ENCODE results near the gene C2. TPM values are rescaled to one million over a fixed set of nuclear protein-coding genes. Genes with fewer than 3 reads are reported as not detected.

C2 gene
- total RNA-seq, 1 experiment from 2014 or later, result 0.66 TPM

- TF ChIP-seq, protein P1, sequence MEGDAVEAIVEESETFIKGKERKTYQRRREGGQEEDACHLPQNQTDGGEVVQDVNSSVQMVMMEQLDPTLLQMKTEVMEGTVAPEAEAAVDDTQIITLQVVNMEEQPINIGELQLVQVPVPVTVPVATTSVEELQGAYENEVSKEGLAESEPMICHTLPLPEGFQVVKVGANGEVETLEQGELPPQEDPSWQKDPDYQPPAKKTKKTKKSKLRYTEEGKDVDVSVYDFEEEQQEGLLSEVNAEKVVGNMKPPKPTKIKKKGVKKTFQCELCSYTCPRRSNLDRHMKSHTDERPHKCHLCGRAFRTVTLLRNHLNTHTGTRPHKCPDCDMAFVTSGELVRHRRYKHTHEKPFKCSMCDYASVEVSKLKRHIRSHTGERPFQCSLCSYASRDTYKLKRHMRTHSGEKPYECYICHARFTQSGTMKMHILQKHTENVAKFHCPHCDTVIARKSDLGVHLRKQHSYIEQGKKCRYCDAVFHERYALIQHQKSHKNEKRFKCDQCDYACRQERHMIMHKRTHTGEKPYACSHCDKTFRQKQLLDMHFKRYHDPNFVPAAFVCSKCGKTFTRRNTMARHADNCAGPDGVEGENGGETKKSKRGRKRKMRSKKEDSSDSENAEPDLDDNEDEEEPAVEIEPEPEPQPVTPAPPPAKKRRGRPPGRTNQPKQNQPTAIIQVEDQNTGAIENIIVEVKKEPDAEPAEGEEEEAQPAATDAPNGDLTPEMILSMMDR (conservative IDR thresholded peaks at IDR 0.05), result no peak
- H2BK120ac ChIP-seq (ENCODE audit: low read depth, low read length, poor library complexity, severe bottlenecking), result no peak overlapping the region
- no peak overlapping the region for H4K5ac ChIP-seq (ENCODE audit: insufficient read length, low read depth, low read length)
- H2BK5ac ChIP-seq (ENCODE audit: insufficient read length, low read length), result no peak overlapping the region
- no peaks in the 10 kb centered on the region for H3K4me1 ChIP-seq (ENCODE audit: insufficient read depth, low read length)
- no peaks in the 10 kb centered on the region for H3K23me2 ChIP-seq (ENCODE audit: insufficient read length, low read depth, low read length, poor library complexity, severe bottlenecking)
- WGBS (ENCODE audit: extremely low coverage, insufficient read length, low lambda C conversion rate), result no CpG with 5 or more reads among the region's 8 CpGs
- H3K4me2 ChIP-seq (ENCODE audit: insufficient read depth, insufficient read length, low read length), result no peak overlapping the region
- H2AK5ac ChIP-seq (ENCODE audit: insufficient read length, low read length), result no peak overlapping the region
- H3K14ac ChIP-seq (ENCODE audit: insufficient read depth, low read length), result no peak overlapping the region
- no peaks in the 10 kb centered on the region for H3K79me1 ChIP-seq (ENCODE audit: insufficient read depth, low read depth, low read length, poor library complexity, severe bottlenecking)
- no peak overlapping the region for H3K23ac ChIP-seq (ENCODE audit: insufficient read length, low read depth, low read length)
- no peak overlapping the region for H3T11ph ChIP-seq (ENCODE audit: low read length)
- no peak overlapping the region for H3K27ac Mint-ChIP-seq
- H2BK20ac ChIP-seq (ENCODE audit: low read depth, low read length, poor library complexity, severe bottlenecking), result no peak overlapping the region
- no peak overlapping the region for H3K4ac ChIP-seq (ENCODE audit: low read depth, low read length)
- H3K79me2 ChIP-seq (ENCODE audit: insufficient read depth, low read length), result no peaks in the 10 kb centered on the region
- H2BK15ac ChIP-seq (ENCODE audit: low read depth, low read length), result no peak overlapping the region
- no peaks in the 10 kb centered on the region for H4K20me1 ChIP-seq (ENCODE audit: control insufficient read depth, insufficient read depth, insufficient read length)
- H2AFZ ChIP-seq (ENCODE audit: low read length), result no peak overlapping the region
- no peak overlapping the region for H3K18ac ChIP-seq (ENCODE audit: insufficient read length, low read depth, low read length)
- no peak overlapping the region for H4K91ac ChIP-seq (ENCODE audit: insufficient read length, low read depth, low read length)
- H3K9me3 ChIP-seq (ENCODE audit: control insufficient read depth, low read depth, low read length), result no peaks in the 10 kb centered on the region
- no peak overlapping the region for H3K9ac ChIP-seq (ENCODE audit: extremely low read depth, insufficient read length, low read length)
- no peak overlapping the region for H3K27ac ChIP-seq (ENCODE audit: insufficient read length, low read depth, low read length)
- H4K8ac ChIP-seq (replicated peaks; ENCODE audit: insufficient read length, low read depth, low read length), result no peak overlapping the region
- DNase-seq, result no peak
- 0 out of 4 replicates have a peak, but pooled peaks cover 0 to 2% of the 10 kb centered on the region in 2 experiments for H3K4me1 Mint-ChIP-seq
- H3K56ac ChIP-seq (ENCODE audit: insufficient read length, low read depth, low read length), result no peak overlapping the region
- H3K4me3 Mint-ChIP-seq, result no peak overlapping the region
- H3K27me3 Mint-ChIP-seq (ENCODE audit: low read depth), result no peaks in the 10 kb centered on the region
- no peaks in the 10 kb centered on the region for H3K9me3 Mint-ChIP-seq
- no peak overlapping the region for H2BK12ac ChIP-seq (ENCODE audit: insufficient read length, low read depth, low read length)
- no peaks in the 10 kb centered on the region for H3K27me3 ChIP-seq (ENCODE audit: insufficient read depth, low read length)
- H3K36me3 Mint-ChIP-seq (ENCODE audit: insufficient read depth in 1 of 3, low read depth in 3 of 3), result no peaks in the 10 kb centered on the region
Measured at GRCh38 chr6:31918069-31918720, 9.3 kb upstream of the C2 start.

All from H9 (cell line).